ENCODE results near the gene PCA3. TPM values are rescaled to one million over a fixed set of nuclear protein-coding genes. Genes with fewer than 3 reads are reported as not detected.

The PCA3 gene
- total RNA-seq, 1 experiment from 2014 or later, result not detected

DNA sequence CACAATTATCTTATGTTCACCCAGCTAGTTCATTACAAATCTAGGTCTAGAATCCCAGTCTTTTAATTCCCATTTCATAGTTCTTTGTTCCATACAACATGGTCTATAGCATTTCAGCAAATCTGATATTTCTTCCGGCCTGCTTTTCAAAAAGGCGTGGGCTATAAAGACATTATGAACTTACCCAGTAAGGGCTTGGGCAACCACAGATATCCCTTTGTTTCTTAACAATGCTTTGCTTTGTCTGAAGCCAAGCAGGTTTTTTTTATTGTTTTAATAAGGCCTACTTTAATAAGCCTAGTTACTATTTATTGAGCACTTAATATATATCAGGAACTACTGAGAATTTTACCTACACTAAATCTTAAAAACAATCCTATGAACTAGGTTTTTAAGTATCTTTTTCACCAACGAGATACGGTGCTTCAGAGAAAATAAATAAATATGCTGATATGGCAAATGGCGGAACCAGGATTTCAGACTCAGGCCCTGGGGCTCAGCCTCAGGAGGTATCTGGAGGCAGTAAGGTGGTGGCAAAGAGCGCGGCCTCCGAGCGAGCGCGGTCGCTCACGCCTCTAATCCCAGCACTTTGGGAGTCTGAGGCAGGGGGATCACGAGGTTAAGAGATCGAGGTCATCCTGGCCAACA, 29.7 kb downstream of the PCA3 start:
- Histone ChIP-seq H3K27me3 (ENCODE audit: insufficient read depth, low read length) (no peaks in the 10 kb centered on the region), H3K79me2 (ENCODE audit: insufficient read depth, low read length) (no peaks in the 10 kb centered on the region), H4K20me1 (ENCODE audit: insufficient read depth) (no peaks in the 10 kb centered on the region), H3K9me2 (ENCODE audit: insufficient read depth) (no peaks in the 10 kb centered on the region), H3K9me3 (ENCODE audit: control insufficient read depth in 1 of 2, insufficient read depth in 1 of 2, low read depth in 1 of 2, low read length in 2 of 2) (no peaks in the 10 kb centered on the region), H3K4me2 (ENCODE audit: low read length) (no peak overlapping the region), H3K4me1 (ENCODE audit: control insufficient read depth in 1 of 2, insufficient read depth in 2 of 2, low read length in 2 of 2) (no peaks in the 10 kb centered on the region), H3K4me3 (replicated peaks in 1 of 2; ENCODE audit: low read depth in 1 of 2, low read length in 2 of 2) (no peak overlapping the region), H2AFZ (ENCODE audit: low read depth, low read length, poor library complexity, severe bottlenecking) (no peak overlapping the region), H3K27ac (ENCODE audit: low read depth, low read length) (no peak overlapping the region), H3K36me3 (ENCODE audit: control insufficient read depth in 1 of 2, insufficient read depth in 2 of 2, low read length in 2 of 2) (no peaks in the 10 kb centered on the region), H3K9ac (ENCODE audit: low read length) (no peak overlapping the region)
- ATAC-seq (no peak), DNase-seq (ENCODE audit: low read depth, low spot score) (no peak)
- intact Hi-C loops (cut with micrococcal nuclease), result no loop called here
- ChIA-PET CTCF (no interaction called here), RAD21 (ENCODE audit: low non-redundant PET in 1 of 2, low total read pairs in 2 of 2, uncharacterized antibody in 2 of 2, unreplicated experiment in 2 of 2) (no interaction called here), POLR2A (no interaction called here)
- BruUV-seq (replicated peaks), result no TSS peak
- no peak for TF ChIP-seq CBX3 (IDR thresholded peaks at IDR 0.05; ENCODE audit: low read depth)
- no peak for TF ChIP-seq SIN3A (IDR thresholded peaks at IDR 0.05; ENCODE audit: low read depth)
- TF ChIP-seq JUND (IDR thresholded peaks at IDR 0.05), result no peak
- no peak for TF ChIP-seq RAD21 (IDR thresholded peaks at IDR 0.05; ENCODE audit: low read depth)
- TF ChIP-seq, protein P1, sequence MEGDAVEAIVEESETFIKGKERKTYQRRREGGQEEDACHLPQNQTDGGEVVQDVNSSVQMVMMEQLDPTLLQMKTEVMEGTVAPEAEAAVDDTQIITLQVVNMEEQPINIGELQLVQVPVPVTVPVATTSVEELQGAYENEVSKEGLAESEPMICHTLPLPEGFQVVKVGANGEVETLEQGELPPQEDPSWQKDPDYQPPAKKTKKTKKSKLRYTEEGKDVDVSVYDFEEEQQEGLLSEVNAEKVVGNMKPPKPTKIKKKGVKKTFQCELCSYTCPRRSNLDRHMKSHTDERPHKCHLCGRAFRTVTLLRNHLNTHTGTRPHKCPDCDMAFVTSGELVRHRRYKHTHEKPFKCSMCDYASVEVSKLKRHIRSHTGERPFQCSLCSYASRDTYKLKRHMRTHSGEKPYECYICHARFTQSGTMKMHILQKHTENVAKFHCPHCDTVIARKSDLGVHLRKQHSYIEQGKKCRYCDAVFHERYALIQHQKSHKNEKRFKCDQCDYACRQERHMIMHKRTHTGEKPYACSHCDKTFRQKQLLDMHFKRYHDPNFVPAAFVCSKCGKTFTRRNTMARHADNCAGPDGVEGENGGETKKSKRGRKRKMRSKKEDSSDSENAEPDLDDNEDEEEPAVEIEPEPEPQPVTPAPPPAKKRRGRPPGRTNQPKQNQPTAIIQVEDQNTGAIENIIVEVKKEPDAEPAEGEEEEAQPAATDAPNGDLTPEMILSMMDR (IDR thresholded peaks at IDR 0.05 in 2 of 3, conservative IDR thresholded peaks at IDR 0.05 in 1 of 3; ENCODE audit: borderline replicate concordance in 1 of 3, insufficient read depth in 1 of 3, low read depth in 2 of 3, low read length in 2 of 3), result no peak
- TF ChIP-seq POLR2A (IDR thresholded peaks at IDR 0.05; ENCODE audit: borderline replicate concordance, extremely low read depth, insufficient read depth, insufficient read length), result no peak
- no peak for TF ChIP-seq REST (IDR thresholded peaks at IDR 0.05; ENCODE audit: low read depth)
- TF ChIP-seq SP1 (IDR thresholded peaks at IDR 0.05; ENCODE audit: low read depth), result no peak
- TF ChIP-seq FOSL1 (IDR thresholded peaks at IDR 0.05; ENCODE audit: low read depth), result no peak
- no peak for TF ChIP-seq POLR2AphosphoS5 (IDR thresholded peaks at IDR 0.05; ENCODE audit: low read depth, low read length)
- TF ChIP-seq TCF7L2 (IDR thresholded peaks at IDR 0.05; ENCODE audit: borderline replicate concordance, extremely low read depth, insufficient read depth, insufficient read length), result no peak
- no peak for TF ChIP-seq ZFX (IDR thresholded peaks at IDR 0.05)
- TF ChIP-seq, protein P2, sequence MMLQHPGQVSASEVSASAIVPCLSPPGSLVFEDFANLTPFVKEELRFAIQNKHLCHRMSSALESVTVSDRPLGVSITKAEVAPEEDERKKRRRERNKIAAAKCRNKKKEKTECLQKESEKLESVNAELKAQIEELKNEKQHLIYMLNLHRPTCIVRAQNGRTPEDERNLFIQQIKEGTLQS (IDR thresholded peaks at IDR 0.05), result no peak
- no peak for TF ChIP-seq YY1 (IDR thresholded peaks at IDR 0.05; ENCODE audit: extremely low read depth, insufficient replicate concordance, low read depth, low read length)
- no peak for TF ChIP-seq SRF (IDR thresholded peaks at IDR 0.05; ENCODE audit: low read depth)
